ENCODE results near the gene ATG12. TPM values are rescaled to one million over a fixed set of nuclear protein-coding genes. Genes with fewer than 3 reads are reported as not detected.

Gene ATG12
- total RNA-seq, 6 donors from 2014 or later = 28.3 to 63.0 (median 33.0) TPM

- 56 to 58% methylated on average over 6 of the region's 6 CpGs for WGBS, 2 donors
- Histone ChIP-seq H3K4me3 (peak overlapping the region in 3 of 4 donors; percentile 78 to 93 (median 81)), H3K4me1 (peaks cover 38 to 51% (median 39%) of the 10 kb centered on the region in 4 donors)
Measured at GRCh38 chr5:115843444-115844130, 2.2 kb upstream of the ATG12 start.

DNA sequence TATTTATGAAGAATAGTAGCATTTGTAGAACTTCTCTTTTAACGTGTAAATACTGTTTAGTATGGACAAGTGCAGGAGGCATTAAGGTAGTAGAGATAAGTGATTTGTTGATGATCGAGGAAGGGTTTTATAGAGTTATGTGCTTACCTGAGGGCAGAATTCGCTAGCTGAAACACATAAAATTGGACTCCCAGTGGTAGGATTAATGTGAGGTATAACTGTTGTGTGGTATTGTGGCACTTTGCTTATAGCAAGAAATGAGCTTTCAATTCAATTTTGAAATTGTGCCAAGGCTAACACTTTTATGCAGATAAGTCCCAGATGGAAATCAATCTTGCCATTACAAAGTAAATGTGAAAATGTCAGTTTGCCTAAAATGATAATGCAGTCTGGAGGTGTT is 1.6 kb upstream of the ATG12 start:
- TF ChIP-seq POLR2A (IDR thresholded peaks at IDR 0.05) = no peak
- no peak for TF ChIP-seq POLR2AphosphoS5 (IDR thresholded peaks at IDR 0.05)
- no peak for TF ChIP-seq EP300 (IDR thresholded peaks at IDR 0.05)
- TF ChIP-seq CTCF (IDR thresholded peaks at IDR 0.05) = no peak
- Histone ChIP-seq H3K4me3 (peak overlapping the region; percentile 77 to 93 (median 80)), H3K27ac (peak overlapping the region in 1 of 4 donors; percentile 96), H3K9me3 (no peaks in the 10 kb centered on the region), H3K36me3 (no peaks in the 10 kb centered on the region), H3K4me1 (peaks cover 44 to 57% (median 46%) of the 10 kb centered on the region in 4 donors), H3K27me3 (no peaks in the 10 kb centered on the region)
- DNase-seq = no peak
- 10 to 11% methylated on average over 3 of the region's 3 CpGs for WGBS, 2 donors
- ATAC-seq (ENCODE audit: low FRiP score in 2 of 2) = no peak

More at GRCh38 chr5:115843444-115844130, 2.2 kb upstream of the ATG12 start:
- no peak overlapping the region for H3K27ac ChIP-seq
- DNase-seq (no peak), ATAC-seq (ENCODE audit: low FRiP score in 2 of 2) (no peak)
- H3K27me3 ChIP-seq = no peaks in the 10 kb centered on the region
- H3K36me3 ChIP-seq = no peaks in the 10 kb centered on the region
- no peaks in the 10 kb centered on the region for H3K9me3 ChIP-seq
- no peak for TF ChIP-seq POLR2A (IDR thresholded peaks at IDR 0.05)
- TF ChIP-seq EP300 (IDR thresholded peaks at IDR 0.05) = no peak
- no peak for TF ChIP-seq POLR2AphosphoS5 (IDR thresholded peaks at IDR 0.05)
- no peak for TF ChIP-seq CTCF (IDR thresholded peaks at IDR 0.05)

DNA sequence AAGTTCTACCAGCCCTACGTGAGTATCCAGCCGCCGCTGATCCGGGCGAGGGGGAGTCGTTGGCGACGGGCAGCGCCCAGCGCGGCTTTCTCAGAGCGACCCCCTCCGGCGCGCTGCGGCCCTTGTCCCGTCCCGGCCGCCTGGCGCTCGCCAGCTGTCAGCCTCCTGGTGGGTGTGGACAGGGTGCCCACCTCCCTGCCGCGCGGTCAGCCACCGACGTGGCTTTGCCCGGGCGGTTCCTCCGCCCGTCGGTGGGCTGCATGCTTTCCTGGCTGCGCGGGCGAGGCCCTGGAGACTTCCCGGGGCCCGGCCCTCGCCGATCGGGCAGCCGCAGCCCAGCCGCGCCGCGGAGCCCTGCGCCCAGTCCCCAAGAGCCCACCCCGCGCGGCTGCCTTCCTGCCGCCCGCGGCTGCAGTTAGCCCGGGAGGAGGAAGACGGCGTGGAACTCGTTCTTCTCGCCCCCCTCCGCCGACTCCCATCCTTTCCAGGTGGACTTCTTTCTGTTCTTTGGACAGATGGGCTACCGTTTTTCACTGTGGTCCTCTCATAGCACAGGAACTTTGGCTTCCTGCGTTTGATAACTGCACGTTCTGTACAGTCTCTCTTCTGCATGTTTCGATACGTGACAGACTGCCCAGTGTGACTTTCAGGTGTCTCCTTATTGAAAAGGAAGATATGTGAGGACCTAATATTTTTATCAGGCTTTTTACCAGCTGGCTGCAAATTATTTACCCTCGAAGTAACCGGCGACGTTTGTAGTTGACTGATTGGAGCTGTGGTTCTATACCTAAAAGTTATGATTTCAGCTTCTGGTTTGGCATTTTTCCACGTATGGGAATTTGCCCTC is 947 bp upstream of the ATG12 start:
- Histone ChIP-seq H3K4me1 (peaks cover 45 to 58% (median 46%) of the 10 kb centered on the region in 4 donors), H3K27ac (peak overlapping the region; percentile 84 to 96 (median 94)), H3K4me3 (peak overlapping the region; percentile 77 to 93 (median 80)), H3K9me3 (no peaks in the 10 kb centered on the region), H3K27me3 (no peaks in the 10 kb centered on the region), H3K36me3 (peaks cover 0 to 3% (median 2%) of the 10 kb centered on the region in 4 donors)
- TF ChIP-seq POLR2A (IDR thresholded peaks at IDR 0.05) = peak in 1 of 4 donors; percentile 57
- TF ChIP-seq EP300 (IDR thresholded peaks at IDR 0.05) = no peak
- peak in 5 of 6 experiments; percentile 5 to 60 (median 21) for TF ChIP-seq CTCF (IDR thresholded peaks at IDR 0.05)
- no peak for TF ChIP-seq POLR2AphosphoS5 (IDR thresholded peaks at IDR 0.05)
- ATAC-seq (ENCODE audit: low FRiP score in 2 of 2) (peak; percentile 78 to 80), DNase-seq (peak in 1 of 2 donors; percentile 30)
- WGBS, 2 donors = 0 to 2% methylated on average over 10 to 37 of the region's 68 CpGs

DNA sequence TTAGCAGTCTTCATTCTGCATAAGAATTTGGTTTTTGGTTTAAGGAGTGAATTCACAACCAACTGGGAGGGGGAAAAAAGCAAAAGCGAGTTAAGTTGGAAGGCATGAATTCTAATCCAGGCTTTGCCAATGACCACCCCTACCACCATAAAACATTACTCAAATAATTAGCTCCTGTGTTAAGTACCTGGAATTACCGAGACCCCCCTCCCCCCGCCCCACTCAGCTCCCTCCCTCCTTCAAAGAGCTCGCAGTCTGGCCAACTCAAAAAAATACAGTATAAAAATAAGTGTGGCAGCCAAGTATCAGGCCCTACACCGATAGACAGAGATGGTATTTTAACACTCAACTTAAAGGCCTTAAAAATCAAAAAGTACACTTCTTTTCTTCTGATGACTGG is 492 bp downstream of the ATG12 start:
- peaks cover 7 to 17% (median 11%) of the 10 kb centered on the region in 4 donors for H3K36me3 ChIP-seq
- TF ChIP-seq POLR2AphosphoS5 (IDR thresholded peaks at IDR 0.05) (no peak), EP300 (IDR thresholded peaks at IDR 0.05) (no peak), CTCF (IDR thresholded peaks at IDR 0.05) (no peak), POLR2A (IDR thresholded peaks at IDR 0.05) (no peak)
- H3K9me3 ChIP-seq = no peaks in the 10 kb centered on the region
- no peak for ATAC-seq (ENCODE audit: low FRiP score in 2 of 2)
- H3K4me1 ChIP-seq = peaks cover 45 to 58% (median 46%) of the 10 kb centered on the region in 4 donors
- H3K4me3 ChIP-seq = peak overlapping the region; percentile 77 to 93 (median 80)
- H3K27me3 ChIP-seq = no peaks in the 10 kb centered on the region
- DNase-seq = no peak
- H3K27ac ChIP-seq = peak overlapping the region; percentile 84 to 96 (median 94)
- WGBS, 2 donors = 0% methylated on average over 5 of the region's 5 CpGs

All from upper lobe of left lung (tissue), 6 donors.